Neuronal stem cell (in vitro differentiated cells): ENCODE measurements around the gene PSMD14.
"Not testable (repeated sequence)": the region's sequence is repeated elsewhere in the genome, so short reads cannot be mapped to it uniquely, and the experiment has no call there.

Experiments used
- DNase-seq: peaks from one replicate; pipeline ENCODE4 v3.0.0-alpha.2; 2013; ENCODE audit warnings: low spot score
- H2AFZ ChIP-seq: one replicate; pipeline ENCODE4 v1.6.1; 2013; ENCODE audit warnings: mild to moderate bottlenecking, low read length, inconsistent platforms
- H2AK5ac ChIP-seq: 2 replicates; pipeline ENCODE4 v1.6.1; 2013; ENCODE audit warnings: low read depth, mild to moderate bottlenecking, inconsistent platforms, low read length, moderate library complexity, mixed read lengths
- H2BK120ac ChIP-seq: 2 replicates; pipeline ENCODE4 v1.6.1; 2013; ENCODE audit warnings: low read depth, mild to moderate bottlenecking, inconsistent platforms, low read length, moderate library complexity, mixed read lengths
- H2BK12ac ChIP-seq: one replicate; pipeline ENCODE4 v1.6.1; 2013; ENCODE audit warnings: low read length, inconsistent platforms
- H2BK15ac ChIP-seq: 2 replicates; pipeline ENCODE4 v1.6.1; 2013; ENCODE audit warnings: mild to moderate bottlenecking, low read length, inconsistent platforms, mixed read lengths
- H2BK5ac ChIP-seq: one replicate; pipeline ENCODE4 v1.6.1; 2013; ENCODE audit warnings: inconsistent platforms, mild to moderate bottlenecking, low read length, moderate library complexity
- H3K14ac ChIP-seq: one replicate; pipeline ENCODE4 v1.6.1; 2013; ENCODE audit warnings: low read length, inconsistent platforms
- H3K18ac ChIP-seq: 2 replicates; pipeline ENCODE4 v1.6.1; 2013; ENCODE audit warnings: low read length, inconsistent platforms
- H3K23ac ChIP-seq: 2 replicates; pipeline ENCODE4 v1.6.1; 2013; ENCODE audit warnings: low read depth, mild to moderate bottlenecking, mixed read lengths, low read length, inconsistent platforms; ENCODE audit not compliant: poor library complexity
- H3K27ac ChIP-seq: replicated peaks from 3 replicates; pipeline ENCODE4 v1.5.1; 2013; ENCODE audit warnings: low read length, inconsistent platforms
- H3K27me3 ChIP-seq, 3 experiments: 2 replicates each; pipeline ENCODE4 v1.6.1; 2013; ENCODE audit warnings: low read length in 3 of 3, mild to moderate bottlenecking in 2 of 3, inconsistent platforms in 1 of 3, low read depth in 1 of 3, mixed read lengths in 1 of 3, moderate library complexity in 1 of 3; ENCODE audit not compliant: control insufficient read depth in 3 of 3, insufficient read depth in 3 of 3
- H3K36me3 ChIP-seq, 2 donors: replicated peaks in 1 of 2; 2 replicates each; pipeline ENCODE4 v1.6.1; 2013; ENCODE audit warnings: low read length in 2 of 2; ENCODE audit not compliant: control insufficient read depth in 2 of 2, insufficient read depth in 2 of 2
- H3K4ac ChIP-seq: 2 replicates; pipeline ENCODE4 v1.6.1; 2013; ENCODE audit warnings: inconsistent platforms, mild to moderate bottlenecking, low read length, moderate library complexity
- H3K4me1 ChIP-seq, 2 donors: 1 replicate in 1 of 2; 2 replicates in 1 of 2; pipeline ENCODE4 v1.6.1; 2013; ENCODE audit warnings: low read length in 2 of 2, low read depth in 1 of 2; ENCODE audit not compliant: control insufficient read depth in 2 of 2, insufficient read depth in 1 of 2
- H3K4me2 ChIP-seq: one replicate; pipeline ENCODE4 v1.6.1; 2013; ENCODE audit warnings: mild to moderate bottlenecking, low read length, inconsistent platforms; ENCODE audit not compliant: insufficient read depth, poor library complexity, severe bottlenecking
- H3K4me3 ChIP-seq, 2 donors: 2 replicates each; pipeline ENCODE4 v1.5.1; 2013; ENCODE audit warnings: low read length in 2 of 2, mild to moderate bottlenecking in 2 of 2, inconsistent platforms in 1 of 2, moderate library complexity in 1 of 2
- H3K79me1 ChIP-seq: one replicate; pipeline ENCODE4 v1.6.1; 2013; ENCODE audit warnings: low read depth, mild to moderate bottlenecking, inconsistent platforms, low read length, moderate library complexity
- H3K9ac ChIP-seq: one replicate; pipeline ENCODE4 v1.6.1; 2013; ENCODE audit warnings: mild to moderate bottlenecking, low read depth, low read length, inconsistent platforms; ENCODE audit not compliant: poor library complexity
- H3K9me3 ChIP-seq, 2 donors: replicated peaks in 1 of 2; 2 replicates each; pipeline versions ENCODE3 to v1.6.1; 2013; ENCODE audit warnings: low read length in 2 of 2, mild to moderate bottlenecking in 2 of 2, inconsistent platforms in 1 of 2, low read depth in 1 of 2, mixed read lengths in 1 of 2, moderate library complexity in 1 of 2; ENCODE audit not compliant: control insufficient read depth in 2 of 2, insufficient read depth in 1 of 2
- H4K8ac ChIP-seq: one replicate; pipeline ENCODE4 v1.6.1; 2013; ENCODE audit warnings: low read depth, mild to moderate bottlenecking, inconsistent platforms, low read length, moderate library complexity
- H4K91ac ChIP-seq: one replicate; pipeline ENCODE4 v1.6.1; 2013; ENCODE audit warnings: low read length, low read depth, mild to moderate bottlenecking, inconsistent platforms; ENCODE audit not compliant: poor library complexity
- WGBS, 2 donors: extraction: QIAGEN DNeasy Blood & Tissue Kit; methylation state at CpG; one replicate each; pipeline ENCODE4 v1.1.7; 2013; ENCODE audit warnings: missing lambda C conversion rate in 2 of 2, mixed read lengths in 1 of 2; ENCODE audit not compliant: insufficient read length in 2 of 2, insufficient replicate concordance in 1 of 2; ENCODE audit errors: extremely low coverage in 2 of 2; 5-methylcytosine and 5-hydroxymethylcytosine counted together

Gene PSMD14

GRCh38 chr2:161357097-161357496 is 48.9 kb downstream of the PSMD14 start:
- Histone ChIP-seq H3K4me2 (no peak overlapping the region), H3K9ac (no peak overlapping the region), H4K91ac (no peak overlapping the region), H2BK120ac (no peak overlapping the region), H3K79me1 (no peaks in the 10 kb centered on the region), H3K18ac (no peak overlapping the region), H3K4ac (no peak overlapping the region), H3K4me1 (peaks cover 4 to 7% of the 10 kb centered on the region in 2 donors), H3K14ac (no peak overlapping the region), H2BK15ac (no peak overlapping the region), H2AFZ (no peak overlapping the region), H2AK5ac (no peak overlapping the region), H3K27ac (no peak overlapping the region), H3K27me3 (no peaks in the 10 kb centered on the region), H2BK12ac (no peak overlapping the region), H3K36me3 (no peaks in the 10 kb centered on the region), H3K9me3 (peaks cover 0 to 6% of the 10 kb centered on the region in 2 donors), H2BK5ac (no peak overlapping the region), H3K4me3 (no peak overlapping the region), H4K8ac (no peak overlapping the region), H3K23ac (no peak overlapping the region)
- DNase-seq = no peak

DNA sequence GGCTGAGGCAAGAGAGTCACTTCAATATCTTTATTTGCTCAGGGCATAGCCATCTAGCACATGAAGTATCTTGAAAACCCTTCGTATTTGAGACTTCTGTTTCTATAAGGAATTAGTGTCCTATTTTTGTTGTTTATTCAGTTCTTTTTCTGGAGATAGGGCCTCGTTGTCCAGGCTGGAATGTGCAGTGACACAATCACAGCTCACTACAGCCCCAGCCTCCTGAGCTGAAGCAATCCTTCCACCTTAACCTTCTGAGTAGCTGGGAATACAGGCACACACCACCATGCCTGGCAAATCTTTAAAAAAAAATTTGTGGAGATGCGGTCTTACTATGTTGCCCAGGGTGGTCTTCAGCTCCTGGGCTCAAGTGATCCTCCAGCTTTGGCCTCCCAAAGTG is 50.6 kb downstream of the PSMD14 start:
- Histone ChIP-seq H3K4ac (no peak overlapping the region), H2AFZ (no peak overlapping the region), H2BK5ac (no peak overlapping the region), H2BK12ac (no peak overlapping the region), H2BK120ac (no peak overlapping the region), H4K91ac (no peak overlapping the region), H3K9me3 (peaks cover 3 to 18% of the 10 kb centered on the region in 2 donors), H2AK5ac (no peak overlapping the region), H3K27ac (no peak overlapping the region), H3K79me1 (peaks cover 3% of the 10 kb centered on the region), H3K23ac (no peak overlapping the region), H3K36me3 (no peaks in the 10 kb centered on the region), H2BK15ac (no peak overlapping the region), H4K8ac (no peak overlapping the region), H3K4me2 (no peak overlapping the region), H3K4me1 (peaks cover 0 to 4% of the 10 kb centered on the region in 2 donors), H3K18ac (no peak overlapping the region), H3K4me3 (no peak overlapping the region), H3K9ac (no peak overlapping the region), H3K14ac (no peak overlapping the region), H3K27me3 (no peaks in the 10 kb centered on the region)
- DNase-seq = no peak
- no CpG with 5 or more reads among the region's 3 CpGs for WGBS, 2 donors

GRCh38 chr2:161360095-161360654 is 52.0 kb downstream of the PSMD14 start:
- not testable (repeated sequence) for H3K4me3 ChIP-seq, H4K91ac ChIP-seq, H2AFZ ChIP-seq, H3K9ac ChIP-seq, H3K14ac ChIP-seq, H2BK5ac ChIP-seq, H3K36me3 ChIP-seq, DNase-seq, H3K4ac ChIP-seq, H2AK5ac ChIP-seq, H3K18ac ChIP-seq, H3K4me1 ChIP-seq, H2BK12ac ChIP-seq, H2BK120ac ChIP-seq, H3K23ac ChIP-seq, H3K27ac ChIP-seq, H3K4me2 ChIP-seq, H3K27me3 ChIP-seq, H4K8ac ChIP-seq, H3K79me1 ChIP-seq, H2BK15ac ChIP-seq
- no CpG with 5 or more reads among the region's 8 CpGs for WGBS, 2 donors
- H3K9me3 ChIP-seq = peaks cover 3 to 18% of the 10 kb centered on the region in 2 donors

DNA sequence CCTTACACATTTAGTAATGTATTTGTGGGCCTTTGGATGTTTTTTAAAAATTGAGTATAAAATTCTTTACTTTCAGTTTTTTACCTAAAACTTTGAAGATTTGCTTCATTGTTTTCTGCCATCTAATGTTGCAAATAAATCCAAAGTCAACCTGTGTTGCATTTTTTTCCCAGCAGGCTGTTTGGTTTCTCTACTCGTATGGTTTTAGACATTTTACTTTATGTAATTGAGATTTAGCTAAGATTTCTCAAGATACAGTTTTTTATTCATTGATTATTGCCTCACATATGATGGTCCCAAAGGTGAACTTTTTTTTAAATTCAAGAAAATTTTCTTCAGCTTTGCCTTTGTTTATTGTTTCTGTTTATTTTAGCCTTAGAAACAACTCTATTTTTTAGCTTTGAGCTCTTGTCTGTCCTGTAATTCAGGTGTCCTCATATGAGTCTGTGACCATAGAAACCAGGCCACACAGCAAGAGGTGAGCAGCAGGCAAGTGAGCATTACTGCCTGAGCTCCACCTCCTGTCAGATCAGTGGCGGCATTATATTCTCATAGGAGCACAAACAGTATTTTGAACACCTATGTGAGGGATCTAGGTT is 54.4 kb downstream of the PSMD14 start:
- H2AK5ac ChIP-seq = no peak overlapping the region
- H3K4ac ChIP-seq = no peak overlapping the region
- H2BK15ac ChIP-seq = no peak overlapping the region
- H3K27ac ChIP-seq = no peak overlapping the region
- H3K79me1 ChIP-seq = peaks cover 3% of the 10 kb centered on the region
- H2BK120ac ChIP-seq = no peak overlapping the region
- peaks cover 0 to 5% of the 10 kb centered on the region in 2 donors for H3K36me3 ChIP-seq
- DNase-seq = no peak
- no peak overlapping the region for H3K4me2 ChIP-seq
- H2AFZ ChIP-seq = no peak overlapping the region
- no peak overlapping the region for H3K4me3 ChIP-seq
- H3K18ac ChIP-seq = no peak overlapping the region
- no peak overlapping the region for H2BK12ac ChIP-seq
- H3K9me3 ChIP-seq = peaks cover 3 to 18% of the 10 kb centered on the region in 2 donors
- H3K9ac ChIP-seq = no peak overlapping the region
- H3K27me3 ChIP-seq = no peaks in the 10 kb centered on the region
- H3K14ac ChIP-seq = no peak overlapping the region
- H3K23ac ChIP-seq = no peak overlapping the region
- no peak overlapping the region for H2BK5ac ChIP-seq
- no CpG with 5 or more reads among the region's 2 CpGs for WGBS, 2 donors
- H4K8ac ChIP-seq = no peak overlapping the region
- no peaks in the 10 kb centered on the region for H3K4me1 ChIP-seq
- no peak overlapping the region for H4K91ac ChIP-seq
